ENCODE measurements around the gene FAM111A.

FAM111A gene

GRCh38 chr11:59181746-59182456, 39.2 kb downstream of the FAM111A start:
- DNase-seq, result no peak

DNA sequence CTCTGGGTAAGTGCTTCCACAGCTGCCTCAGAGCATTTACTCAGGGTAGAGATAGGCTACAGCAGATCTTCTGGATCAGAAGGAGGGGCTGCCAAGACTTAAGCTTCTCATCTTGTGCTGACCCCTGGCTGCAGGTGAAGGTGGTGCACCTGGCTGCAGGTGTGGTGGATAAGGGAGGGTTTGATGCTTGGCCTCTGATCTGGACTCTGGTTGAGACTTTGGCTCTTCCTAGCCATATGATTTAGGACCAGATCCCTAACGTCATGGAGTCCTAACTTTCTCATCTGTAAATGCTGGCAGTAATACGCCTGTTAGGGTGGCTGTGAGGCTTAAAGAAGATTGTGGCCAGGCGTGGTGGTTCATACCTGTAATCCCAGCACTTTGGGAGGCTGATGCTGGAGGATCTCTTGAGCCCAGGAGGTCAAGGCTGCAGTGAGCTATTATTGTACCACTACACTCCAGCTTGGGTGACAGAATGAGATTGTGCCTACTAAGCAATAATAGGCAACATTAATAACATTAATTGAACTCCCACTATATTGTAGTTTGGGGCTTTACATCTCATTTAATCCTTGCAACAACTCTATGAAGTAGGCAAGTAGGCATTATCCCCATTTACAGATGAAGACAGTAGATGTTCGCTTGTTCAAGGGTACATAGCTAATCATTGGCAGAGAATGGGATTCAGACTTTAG, 39.9 kb downstream of the FAM111A start:
- DNase-seq, result no peak

- no peak for DNase-seq
Observed at GRCh38 chr11:59183771-59184170, 41.1 kb downstream of the FAM111A start.

- DNase-seq, result no peak
Observed at GRCh38 chr11:59184691-59185339, 42.2 kb downstream of the FAM111A start.

- no peak for DNase-seq
Observed at GRCh38 chr11:59185386-59185945, 42.8 kb downstream of the FAM111A start.

DNA sequence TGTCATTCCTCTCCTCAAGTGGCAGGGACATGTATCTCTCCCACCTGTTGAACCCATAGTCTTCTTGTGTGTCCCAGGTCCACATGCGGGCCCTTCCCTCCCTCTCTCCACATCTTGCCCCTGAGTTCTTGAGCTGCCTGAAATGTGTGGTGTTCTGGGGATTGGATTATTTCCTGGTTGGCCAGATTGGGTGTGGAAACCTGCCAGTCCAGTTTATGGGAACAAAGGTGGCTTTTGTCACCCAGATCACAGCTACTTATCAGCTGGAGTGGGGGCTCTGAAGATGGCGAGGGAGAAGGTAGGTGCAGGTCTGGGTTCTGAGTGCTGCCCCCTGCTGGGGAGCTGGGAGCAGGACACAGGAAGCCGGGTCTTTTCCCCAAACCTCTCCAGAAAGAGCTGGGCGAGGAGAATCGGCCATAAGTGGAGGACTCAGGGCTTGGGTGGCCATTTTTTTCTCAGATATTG, 43.5 kb downstream of the FAM111A start:
- peak; percentile 13 to 45 for DNase-seq

GRCh38 chr11:59187035-59187434, 44.4 kb downstream of the FAM111A start:
- no peak for DNase-seq

GRCh38 chr11:59187587-59187986, 44.9 kb downstream of the FAM111A start:
- DNase-seq, result no peak

DNA sequence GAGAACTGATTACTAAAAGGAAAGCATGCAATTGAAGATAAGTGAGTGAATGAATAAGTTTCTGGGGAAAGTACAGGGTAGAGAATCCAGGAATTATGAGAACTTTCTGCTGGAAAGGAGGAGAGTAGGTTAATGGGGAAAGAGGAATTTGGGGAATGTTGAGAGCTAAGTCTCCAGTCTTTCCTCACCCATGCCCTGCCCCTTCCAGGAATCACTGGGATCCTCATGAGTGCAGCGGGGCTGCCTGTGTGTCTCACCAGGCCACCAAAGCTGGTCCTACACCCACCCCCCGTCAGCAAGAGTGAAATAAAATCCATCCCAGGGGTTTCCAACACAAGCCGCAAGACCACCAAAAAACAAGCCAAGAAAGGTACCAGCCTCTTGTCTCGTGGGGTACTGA, 46.3 kb downstream of the FAM111A start:
- no peak for DNase-seq

GRCh38 chr11:59189986-59190385, 47.3 kb downstream of the FAM111A start:
- DNase-seq, result no peak

- DNase-seq, result no peak
Observed at GRCh38 chr11:59191095-59191494, 48.4 kb downstream of the FAM111A start.

- DNase-seq, result no peak
Observed at GRCh38 chr11:59191890-59192289, 49.2 kb downstream of the FAM111A start.

- no peak for DNase-seq
Observed at GRCh38 chr11:59192446-59193020, 49.9 kb downstream of the FAM111A start.

- DNase-seq, result no peak
Observed at GRCh38 chr11:59193587-59194130, 51.0 kb downstream of the FAM111A start.

DNA sequence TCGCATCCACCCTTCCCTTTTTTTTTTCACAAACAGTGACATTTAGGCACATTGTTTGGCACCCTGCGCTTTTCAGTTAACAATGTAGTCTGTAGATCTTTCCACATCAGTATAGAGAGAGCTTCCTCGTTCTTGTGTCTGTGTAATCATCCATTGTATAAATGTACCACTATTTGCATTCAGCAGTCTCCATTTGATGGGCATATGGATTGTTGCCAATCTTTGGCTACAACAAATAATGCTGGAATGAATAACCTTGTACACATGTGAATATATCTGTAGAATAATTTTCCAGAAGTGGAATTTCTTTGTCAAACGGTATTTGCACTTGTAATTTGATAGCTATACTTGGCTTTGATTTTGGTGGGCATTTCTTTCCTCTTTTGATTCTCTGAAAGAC, 52.9 kb downstream of the FAM111A start:
- DNase-seq, result no peak

DNA sequence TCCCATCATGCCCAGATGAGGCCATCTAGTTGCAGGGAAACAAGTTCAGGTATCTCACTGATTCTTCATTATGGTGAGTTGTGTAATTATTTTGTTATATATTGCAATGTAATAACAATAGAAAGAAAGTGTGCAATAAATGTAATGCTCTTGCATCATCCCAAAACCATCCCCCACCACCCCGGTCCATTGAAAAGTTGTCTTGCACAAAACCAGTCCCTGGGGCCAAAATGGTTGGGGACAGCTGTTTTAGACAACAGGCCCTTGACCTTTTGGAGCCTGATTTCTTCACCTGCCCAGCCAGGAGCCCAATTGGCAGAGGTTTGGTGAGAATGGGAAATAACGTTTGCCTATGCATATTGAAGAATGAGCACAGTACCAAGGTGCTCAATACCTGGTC, 54.1 kb downstream of the FAM111A start:
- DNase-seq, result no peak

DNA sequence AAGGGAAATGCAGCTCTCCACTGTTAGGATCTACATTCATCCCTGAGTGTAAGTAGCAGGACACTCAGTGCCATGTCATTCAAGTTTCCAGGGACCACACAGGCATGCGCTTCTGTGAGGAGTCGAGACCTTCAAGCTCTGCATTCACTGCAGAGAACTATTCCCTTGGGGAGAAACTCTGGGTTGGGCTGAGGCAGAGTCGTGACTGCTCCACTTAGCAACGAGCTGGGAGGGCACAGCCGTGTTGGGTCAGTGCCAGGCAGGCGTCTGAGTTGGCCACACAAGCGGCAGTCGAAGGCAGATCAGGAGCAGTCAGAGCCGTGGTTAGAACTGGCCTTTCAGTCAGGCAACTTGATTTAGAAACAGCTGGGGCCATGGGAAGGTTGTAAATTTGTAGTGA, 55.3 kb downstream of the FAM111A start:
- DNase-seq, result no peak

DNA sequence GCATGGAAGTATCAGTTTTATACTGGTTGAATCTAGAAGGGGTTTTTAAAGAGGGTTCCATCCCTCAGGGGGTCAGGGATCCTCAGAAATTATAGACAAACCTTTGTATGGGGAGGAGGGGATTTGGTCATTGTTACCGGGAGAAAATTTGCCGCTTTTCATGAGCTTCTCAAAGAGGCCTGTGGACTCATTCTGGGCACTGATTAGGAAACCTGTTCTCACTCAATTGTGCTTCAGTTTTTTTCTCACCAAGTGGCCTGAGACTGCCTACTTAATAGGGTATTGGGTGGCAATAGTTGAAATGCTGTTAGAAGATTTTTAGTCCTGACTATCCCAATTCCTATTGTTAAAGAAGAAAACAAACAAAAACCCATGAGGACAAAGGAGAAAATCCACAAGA, 56.1 kb downstream of the FAM111A start:
- no peak for DNase-seq

DNA sequence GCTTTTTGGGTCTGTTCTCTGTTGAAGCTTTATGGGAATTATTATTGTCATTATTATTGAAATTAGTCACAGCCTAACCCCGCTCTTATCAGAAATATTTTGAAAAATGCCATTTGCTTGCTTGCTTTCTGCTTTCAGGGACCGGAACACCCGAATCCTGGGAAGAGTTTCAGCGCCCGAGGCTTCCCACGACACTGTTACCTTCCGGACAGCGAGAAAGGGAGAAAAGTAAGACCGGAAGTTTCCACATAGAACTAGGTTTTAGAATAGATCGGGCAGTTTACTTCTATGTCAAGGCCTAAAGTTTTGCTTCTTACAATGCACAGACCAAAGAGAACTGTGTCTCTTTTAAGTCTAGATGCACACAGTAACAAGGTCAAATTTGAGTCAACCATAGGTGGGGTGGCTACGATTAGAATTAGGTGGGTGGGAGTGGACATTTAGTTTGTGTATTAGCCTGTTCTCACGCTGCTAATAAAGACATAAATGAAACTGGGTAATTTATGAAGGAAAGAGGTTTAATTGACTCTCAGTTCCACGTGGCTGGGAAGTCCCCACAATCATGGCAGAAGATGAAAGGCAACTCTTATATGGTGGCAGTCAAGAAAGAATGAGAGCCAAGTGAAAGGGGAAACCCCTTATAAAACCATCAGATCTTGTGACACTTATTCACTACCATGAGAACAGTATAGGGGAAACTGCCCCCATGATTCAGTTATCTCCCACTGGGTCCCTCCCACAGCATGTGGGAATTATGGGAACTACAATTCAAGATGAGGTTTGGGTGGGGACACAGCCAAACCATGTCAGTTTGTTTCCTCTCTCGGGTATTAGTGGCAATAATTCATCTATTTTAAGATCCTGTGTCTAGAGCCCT, 57.1 kb downstream of the FAM111A start:
- DNase-seq, result peak; percentile 11 to 21

DNA sequence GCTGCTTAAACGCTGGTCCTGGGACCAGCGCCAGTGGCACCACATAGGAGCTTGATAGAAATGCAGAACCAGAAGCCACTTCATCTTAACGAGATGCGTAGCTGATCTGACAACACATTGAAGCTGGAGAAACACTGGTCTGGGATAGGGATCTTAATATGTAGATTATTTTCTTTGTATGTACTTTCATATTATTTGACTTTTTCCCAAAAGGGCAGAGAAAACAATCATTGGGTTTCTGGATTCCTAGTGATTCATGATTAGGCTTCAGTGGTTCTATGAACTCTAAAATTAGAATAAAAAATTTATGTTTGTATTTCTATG, 57.7 kb downstream of the FAM111A start:
- DNase-seq, result no peak

DNA sequence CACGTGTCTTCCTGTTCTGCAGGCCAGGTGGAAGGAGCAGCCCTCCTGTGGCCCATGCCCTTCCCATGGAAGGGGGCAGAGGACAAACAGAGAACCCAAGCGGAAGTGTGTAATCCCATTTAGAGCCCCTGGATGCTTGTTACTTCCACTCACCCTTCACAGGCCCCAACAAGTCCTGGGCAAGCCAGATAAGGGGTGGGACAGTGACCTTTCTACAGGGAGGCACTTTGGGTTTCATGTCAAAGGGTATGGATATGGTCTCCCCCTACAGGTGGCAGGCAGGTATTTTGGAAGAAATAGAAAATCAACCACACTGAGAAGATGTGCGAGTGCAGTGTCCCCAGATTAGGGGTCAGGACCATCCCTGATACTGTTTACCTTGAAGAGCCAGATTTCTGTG, 58.7 kb downstream of the FAM111A start:
- no peak for DNase-seq

All from stimulated activated CD4-positive, alpha-beta T cell treated with anti-CD3 and anti-CD28 coated beads, Interleukin-4, amount 100 ng/mL, for 4 hours (primary cell).